ENCODE measurements around the gene FAM3C.

DNA sequence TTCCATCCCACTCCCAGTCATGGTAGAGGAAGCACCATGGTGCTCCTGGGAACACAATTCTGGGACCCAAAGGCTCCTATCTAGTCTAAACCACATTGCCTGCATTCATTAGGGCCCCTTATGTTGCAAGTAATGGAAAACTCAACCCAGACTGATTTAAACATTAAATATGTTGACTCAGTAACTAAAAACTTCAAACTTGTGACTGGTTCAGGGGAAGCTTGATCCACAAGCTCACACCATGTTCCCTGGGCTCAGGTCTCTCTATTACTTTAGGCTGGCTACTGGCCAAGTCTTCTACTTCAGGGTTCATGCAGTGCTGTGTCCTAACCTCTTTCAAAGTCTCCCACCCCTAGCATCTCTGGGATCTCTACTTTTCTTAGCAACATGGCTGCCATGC, 54.2 kb downstream of the FAM3C start:
- TF ChIP-seq YY1 (IDR thresholded peaks at IDR 0.05; ENCODE audit: insufficient read depth, insufficient read length) (no peak), ZNF274 (IDR thresholded peaks at IDR 0.05; ENCODE audit: low read depth, low read length) (no peak), SUZ12 (IDR thresholded peaks at IDR 0.05; ENCODE audit: extremely low read depth, insufficient read depth, insufficient read length) (no peak)
